KOPT-K1 (cell line): Measurements from ENCODE around the gene DLG5.

Experiments
- H3K27ac ChIP-seq: fragments of 200-600 bp; sonication (generic); 2 replicates; pipeline ENCODE4 v1.5.1; 2016; ENCODE audit warnings: antibody characterized with exemption, mild to moderate bottlenecking, low read depth, low read length; ENCODE audit not compliant: poor library complexity, severe bottlenecking
- H3K36me3 ChIP-seq: fragments of 200-600 bp; sonication (generic); 2 replicates; pipeline ENCODE4 v1.5.1; 2017; ENCODE audit warnings: antibody characterized with exemption, mild to moderate bottlenecking, low read length, moderate library complexity; ENCODE audit not compliant: insufficient read depth
- H3K9me3 ChIP-seq: fragments of 200-600 bp; sonication (generic); 2 replicates; pipeline ENCODE4 v1.5.1; 2017; ENCODE audit warnings: antibody characterized with exemption, low read length, mild to moderate bottlenecking; ENCODE audit not compliant: insufficient read depth, poor library complexity, severe bottlenecking

The DLG5 gene

GRCh38 chr10:77811831-77812430 lies 114.6 kb downstream of the DLG5 start:
- peaks cover 71% of the 10 kb centered on the region; the same call in 1 of the 2 replicates for H3K36me3 ChIP-seq
- H3K27ac ChIP-seq = no peak overlapping the region
- H3K9me3 ChIP-seq = no peaks in the 10 kb centered on the region

GRCh38 chr10:77810446-77811335 lies 115.9 kb downstream of the DLG5 start:
- Histone ChIP-seq H3K27ac (no peak overlapping the region), H3K9me3 (no peaks in the 10 kb centered on the region), H3K36me3 (peaks cover 71% of the 10 kb centered on the region; the same call in 1 of the 2 replicates)

DNA sequence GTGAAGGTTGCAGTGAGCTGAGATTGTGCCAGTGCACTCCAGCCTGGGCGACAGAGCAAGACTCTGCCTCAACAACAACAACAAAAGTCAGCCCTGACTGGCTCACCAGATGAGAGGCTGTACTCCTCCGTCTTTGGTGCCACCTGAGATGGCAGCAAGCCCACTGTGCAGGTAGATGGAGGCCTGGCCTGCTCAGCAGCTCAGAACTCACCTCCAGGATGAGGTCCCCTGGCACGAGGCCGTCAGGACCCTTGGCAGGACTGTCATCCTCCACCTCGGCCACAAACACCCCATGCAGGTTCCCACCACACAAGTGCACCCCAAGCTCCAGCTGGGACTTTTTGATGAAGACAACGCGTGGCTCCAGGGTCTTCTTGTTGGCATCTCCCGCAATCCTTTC lies 117.2 kb downstream of the DLG5 start:
- Histone ChIP-seq H3K27ac (no peak overlapping the region), H3K36me3 (peaks cover 80% of the 10 kb centered on the region; the same call in 1 of the 2 replicates)

DNA sequence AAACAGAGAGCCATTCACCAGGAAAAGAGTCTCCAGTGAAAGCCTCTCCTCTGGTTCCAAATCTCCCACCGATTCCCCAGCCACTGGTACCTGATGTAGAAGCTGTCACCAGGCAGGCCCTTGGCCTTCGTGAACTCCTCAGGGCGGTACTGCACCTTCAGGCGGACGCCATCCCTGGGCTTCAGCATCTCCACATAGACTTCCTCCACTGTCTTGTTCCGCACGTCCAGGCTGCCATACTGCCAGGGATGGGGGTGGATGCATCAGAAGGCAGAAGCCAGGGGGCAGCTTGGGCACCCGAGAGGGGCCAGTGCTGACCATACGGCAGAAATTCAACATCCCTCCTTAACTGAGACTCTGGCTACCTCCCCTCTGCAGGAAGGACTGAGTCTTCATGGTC lies 118.8 kb downstream of the DLG5 start:
- Histone ChIP-seq H3K36me3 (peaks cover 84% of the 10 kb centered on the region; the same call in 1 of the 2 replicates), H3K27ac (no peak overlapping the region), H3K9me3 (no peaks in the 10 kb centered on the region)

More for the DNA sequence above, 117.2 kb downstream of the DLG5 start:
- H3K9me3 ChIP-seq = no peaks in the 10 kb centered on the region

DNA sequence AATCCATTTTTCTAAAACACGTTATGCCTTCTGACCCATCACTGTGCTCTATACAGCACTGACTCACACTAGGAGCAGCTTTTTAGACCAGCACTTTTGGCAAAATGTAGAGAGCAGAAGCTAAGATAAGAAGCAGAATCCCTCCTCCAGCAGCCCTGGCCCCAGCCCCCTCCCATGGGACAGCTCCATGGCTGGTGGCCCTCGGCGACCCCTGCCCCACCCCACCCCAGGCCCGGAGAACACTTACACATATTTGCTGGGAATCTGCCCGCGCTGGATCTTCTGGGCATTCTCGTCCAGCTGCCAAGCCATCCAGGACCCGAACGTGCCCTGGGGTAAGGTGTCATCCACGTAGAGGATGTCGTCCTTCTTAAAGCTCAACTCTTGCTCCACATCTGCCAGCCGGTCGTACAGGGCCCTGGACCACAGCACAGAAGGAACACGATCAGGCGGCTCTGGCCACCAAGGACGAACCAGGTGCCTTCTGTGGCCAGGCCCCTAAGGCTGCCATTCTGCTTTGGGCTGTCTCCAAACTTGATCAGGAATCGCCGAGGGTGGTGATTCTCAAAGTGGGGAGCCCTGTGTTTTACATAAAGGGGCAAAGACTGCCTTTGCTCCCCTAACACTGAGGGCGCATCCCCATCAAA lies 119.9 kb downstream of the DLG5 start:
- no peaks in the 10 kb centered on the region for H3K9me3 ChIP-seq
- peaks cover 80% of the 10 kb centered on the region; the same call in 1 of the 2 replicates for H3K36me3 ChIP-seq
- no peak overlapping the region for H3K27ac ChIP-seq

DNA sequence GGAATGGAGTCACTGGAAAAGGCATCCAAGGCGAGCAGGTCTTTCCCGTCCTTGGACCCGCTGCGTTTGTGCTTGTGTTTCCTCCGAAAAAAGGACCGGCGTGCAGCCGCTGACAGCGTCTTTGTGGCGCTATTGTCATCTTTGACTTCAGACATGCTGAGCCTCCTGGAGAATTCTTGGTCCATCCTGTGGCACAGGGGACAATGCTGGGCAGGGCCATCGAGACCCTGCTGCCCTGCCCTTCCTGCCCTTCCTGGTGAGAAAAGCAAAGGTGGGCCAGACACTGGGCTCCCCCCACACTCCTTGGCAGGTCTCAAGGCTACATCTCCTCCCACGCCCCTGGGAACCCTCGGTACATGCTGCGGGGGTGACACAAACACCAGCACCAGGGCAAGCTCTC lies 120.9 kb downstream of the DLG5 start:
- peaks cover 73% of the 10 kb centered on the region; the same call in 1 of the 2 replicates for H3K36me3 ChIP-seq
- H3K27ac ChIP-seq = no peak overlapping the region
- no peaks in the 10 kb centered on the region for H3K9me3 ChIP-seq

DNA sequence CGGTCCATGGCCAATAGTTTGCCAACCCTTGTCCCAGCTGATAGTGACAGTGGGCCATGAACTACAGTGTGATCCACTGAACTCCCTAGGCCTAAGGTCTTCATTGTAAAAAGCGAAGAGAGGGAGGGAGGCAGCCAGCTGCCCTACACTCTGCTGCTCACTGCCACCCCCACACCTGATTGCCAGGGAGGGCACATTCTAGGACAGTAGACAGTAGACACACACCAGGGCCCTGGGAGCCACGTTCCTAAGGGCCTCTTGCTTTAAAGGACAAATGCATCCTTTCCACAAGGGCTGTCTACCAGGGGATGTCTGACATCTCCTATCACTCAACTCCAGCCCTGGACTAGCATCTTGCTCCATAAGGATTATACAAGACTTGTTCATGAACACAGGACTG lies 122.2 kb downstream of the DLG5 start:
- peaks cover 69% of the 10 kb centered on the region; the same call in 1 of the 2 replicates for H3K36me3 ChIP-seq
- no peak overlapping the region for H3K27ac ChIP-seq
- no peaks in the 10 kb centered on the region for H3K9me3 ChIP-seq

- Histone ChIP-seq H3K36me3 (peaks cover 59% of the 10 kb centered on the region; the same call in 1 of the 2 replicates), H3K27ac (no peak overlapping the region), H3K9me3 (no peaks in the 10 kb centered on the region)
Observed at GRCh38 chr10:77801474-77802161, 124.9 kb downstream of the DLG5 start.

DNA sequence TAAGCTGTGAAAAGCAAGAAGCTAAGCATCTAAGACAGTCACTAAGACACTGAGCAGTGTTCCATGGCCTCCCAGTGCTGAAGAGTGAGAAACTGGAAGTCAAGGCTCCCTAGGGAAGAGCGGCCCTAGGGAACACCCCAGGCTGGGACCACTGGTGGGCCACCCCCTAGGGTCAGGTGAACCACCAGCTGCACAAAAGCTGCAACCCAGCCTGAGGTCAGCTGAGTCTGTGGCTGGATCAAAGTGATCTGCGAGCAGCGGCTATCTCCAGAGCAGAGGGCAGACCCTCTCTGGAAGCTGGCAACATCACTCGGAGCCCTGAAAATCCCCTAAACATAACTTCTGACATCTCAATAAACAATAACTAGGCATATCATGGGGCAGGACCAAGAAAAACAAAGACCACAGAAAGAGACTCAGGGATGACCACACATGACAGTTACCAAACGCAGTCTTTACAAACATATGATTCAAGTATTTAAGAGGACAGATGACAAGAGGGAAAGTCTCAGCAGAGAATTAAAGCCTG lies 125.8 kb downstream of the DLG5 start:
- Histone ChIP-seq H3K27ac (no peak overlapping the region), H3K36me3 (peaks cover 61% of the 10 kb centered on the region; the same call in 1 of the 2 replicates), H3K9me3 (no peaks in the 10 kb centered on the region)

DNA sequence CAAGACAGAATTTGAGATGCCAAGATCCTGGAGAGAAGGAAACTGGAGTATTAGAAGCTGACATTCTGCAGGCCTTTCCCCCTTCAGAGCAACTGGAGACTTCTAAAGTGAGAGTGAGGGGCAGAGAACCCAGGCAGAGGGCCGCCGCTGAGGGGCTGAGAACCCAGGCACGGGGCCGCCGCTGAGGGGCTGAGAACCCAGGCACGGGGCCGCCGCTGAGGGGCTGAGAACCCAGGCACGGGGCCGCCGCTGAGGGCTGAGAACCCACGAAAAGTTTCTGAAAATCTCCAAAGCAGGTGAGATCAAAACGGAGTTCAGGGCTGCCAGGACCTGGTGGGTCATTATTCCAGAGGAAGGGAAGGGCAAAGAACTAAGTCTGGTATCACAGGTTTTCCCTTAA lies 126.2 kb downstream of the DLG5 start:
- H3K27ac ChIP-seq = no peak overlapping the region
- peaks cover 61% of the 10 kb centered on the region; the same call in 1 of the 2 replicates for H3K36me3 ChIP-seq
- no peaks in the 10 kb centered on the region for H3K9me3 ChIP-seq

- H3K27ac ChIP-seq = no peak overlapping the region
- H3K36me3 ChIP-seq = peaks cover 56% of the 10 kb centered on the region; the same call in 1 of the 2 replicates
- H3K9me3 ChIP-seq = no peaks in the 10 kb centered on the region
Observed at GRCh38 chr10:77799352-77799751, 127.2 kb downstream of the DLG5 start.

DNA sequence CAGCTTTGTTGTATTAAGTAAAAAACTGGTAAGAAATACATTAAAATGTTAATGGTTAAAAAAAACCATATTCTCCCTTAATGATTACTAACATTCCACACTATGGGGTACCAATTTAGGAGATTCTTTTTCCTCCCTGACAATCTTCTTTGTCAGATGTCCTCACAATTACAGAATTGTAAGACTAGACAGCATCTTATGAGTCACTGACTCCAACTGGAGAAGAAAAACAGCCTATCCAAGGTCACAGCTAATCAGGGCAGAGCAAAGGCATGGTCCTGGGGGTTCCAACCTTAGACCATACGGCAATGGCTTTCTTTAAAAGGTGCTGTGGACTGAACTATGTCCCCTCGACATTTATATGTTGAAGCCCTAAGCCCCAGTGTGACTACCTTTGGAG lies 127.6 kb downstream of the DLG5 start:
- H3K36me3 ChIP-seq = peaks cover 52% of the 10 kb centered on the region; the same call in 1 of the 2 replicates
- no peak overlapping the region for H3K27ac ChIP-seq
- H3K9me3 ChIP-seq = no peaks in the 10 kb centered on the region

DNA sequence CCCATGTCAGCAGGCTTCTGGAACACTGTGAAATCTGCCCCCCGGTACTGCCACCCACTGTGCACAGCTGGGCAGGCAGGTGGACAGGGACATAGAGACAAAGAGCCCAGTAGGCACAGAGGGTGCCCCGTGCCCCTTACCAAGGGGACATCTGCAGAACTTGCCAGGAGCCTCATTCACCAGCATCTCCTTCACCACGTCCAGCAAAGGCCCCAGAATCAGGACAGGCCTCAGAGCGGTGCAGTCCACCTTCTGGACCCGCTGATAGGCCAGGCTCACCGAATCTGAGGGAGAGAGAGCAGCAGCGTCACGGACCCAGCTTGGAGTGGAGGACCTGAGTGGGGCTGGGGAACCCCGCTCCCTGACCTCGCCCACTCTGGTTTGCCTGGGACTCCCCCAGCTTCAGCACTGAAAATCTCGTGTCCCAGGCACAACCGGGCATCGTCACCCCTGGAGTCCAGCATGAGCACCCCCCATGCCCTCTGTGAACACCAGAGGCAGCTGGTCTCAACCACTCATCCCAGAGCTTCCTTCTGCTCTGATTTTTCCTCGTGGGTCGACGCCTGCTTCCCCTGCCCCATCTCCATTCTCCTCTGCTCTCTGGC lies 130.1 kb downstream of the DLG5 start:
- Histone ChIP-seq H3K27ac (no peak overlapping the region), H3K9me3 (no peaks in the 10 kb centered on the region), H3K36me3 (peaks cover 57% of the 10 kb centered on the region; the same call in 1 of the 2 replicates)

DNA sequence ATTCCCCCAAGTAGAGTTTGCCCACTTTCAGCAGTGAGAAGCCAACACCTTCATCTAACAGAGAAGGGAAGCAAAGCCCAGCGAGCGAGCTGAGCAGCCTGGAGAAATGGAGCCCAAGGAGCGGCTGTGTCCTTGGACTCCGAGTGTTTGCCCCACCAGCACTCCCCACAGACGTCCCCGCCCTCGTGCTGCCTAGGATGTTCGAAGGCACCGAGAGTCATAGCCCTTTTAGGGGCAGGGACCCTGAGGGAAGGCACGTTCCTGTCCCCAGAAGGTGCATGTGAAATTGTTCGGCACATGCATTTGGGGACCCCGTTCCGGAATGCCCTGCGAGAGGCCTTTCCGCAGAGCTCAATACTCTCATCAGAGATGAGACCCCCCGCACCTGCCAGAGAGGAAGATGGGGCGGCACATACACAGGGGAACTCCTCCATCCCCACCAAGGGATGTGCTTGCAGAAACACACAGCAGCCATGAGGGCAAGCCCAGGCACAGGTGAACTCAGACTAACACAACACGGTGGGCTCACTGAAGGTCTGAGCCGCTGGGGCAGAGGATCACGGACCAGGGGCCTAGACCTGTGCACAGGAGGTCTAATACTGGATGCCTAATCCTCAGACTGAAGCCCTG lies 131.0 kb downstream of the DLG5 start:
- Histone ChIP-seq H3K9me3 (no peaks in the 10 kb centered on the region), H3K27ac (no peak overlapping the region), H3K36me3 (peaks cover 57% of the 10 kb centered on the region; the same call in 1 of the 2 replicates)
